Sigmoid colon (tissue), 7 donors: ENCODE measurements around the gene SPOCK1. TPM values are rescaled to one million over a fixed set of nuclear protein-coding genes. Genes with fewer than 3 reads are reported as not detected.
A peak's percentile ranks its signal among the peaks of the same experiment; 100 is the strongest.

Experiments used
- DNase-seq: peaks from one replicate; pipeline ENCODE4 v3.0.0-alpha.2; 2019
- H3K27ac ChIP-seq, 4 donors: fragments of 200-600 bp; sonication (generic); one replicate each; pipeline ENCODE4 v1.5.1; 2016 to 2019; ENCODE audit warnings: mild to moderate bottlenecking in 1 of 4
- H3K27me3 ChIP-seq, 3 donors: fragments of 200-600 bp; sonication (generic); one replicate each; pipeline ENCODE4 v1.5.1; 2019; ENCODE audit warnings: mild to moderate bottlenecking in 1 of 3
- H3K36me3 ChIP-seq, 4 donors: fragments of 200-600 bp; sonication (generic); one replicate each; pipeline ENCODE4 v1.5.1; 2016 to 2019
- H3K4me1 ChIP-seq, 4 donors: fragments of 200-600 bp; sonication (generic); one replicate each; pipeline ENCODE4 v1.5.1; 2017 to 2019
- H3K4me3 ChIP-seq, 4 donors: fragments of 200-600 bp; sonication (generic); one replicate each; pipeline ENCODE4 v1.5.1; 2017 to 2019; ENCODE audit warnings: mild to moderate bottlenecking in 2 of 4, moderate library complexity in 1 of 4
- H3K9me3 ChIP-seq, 4 donors: fragments of 200-600 bp in 3 of 4; sonication (generic) in 3 of 4; one replicate each; pipeline versions ENCODE4 v1.5.1 to v1.6.1; 2013 to 2019
- EP300 ChIP-seq, 4 donors: sonication (generic); formaldehyde crosslinking; IDR thresholded peaks; one replicate each; pipeline ENCODE4 v1.6.1; 2017; ENCODE audit warnings: antibody characterized with exemption in 4 of 4
- POLR2A ChIP-seq, 2 donors: fragments of 450-650 bp; IDR thresholded peaks; one replicate each; pipeline ENCODE4 v1.6.1; 2016; ENCODE audit warnings: antibody characterized with exemption in 2 of 2, mild to moderate bottlenecking in 2 of 2, moderate library complexity in 2 of 2
- POLR2AphosphoS5 ChIP-seq, 4 donors: sonication (generic); formaldehyde crosslinking; IDR thresholded peaks; one replicate each; pipeline ENCODE4 v1.6.1; 2017; ENCODE audit warnings: antibody characterized with exemption in 4 of 4
- WGBS, 2 donors: extraction: QIAGEN DNeasy Blood & Tissue Kit; methylation state at CpG; one replicate each; pipeline ENCODE4 v1.1.7; 2013; 5-methylcytosine and 5-hydroxymethylcytosine counted together
- intact Hi-C: fragments of 100-400 bp; cut with DNase I; formaldehyde crosslinking; loops from one replicate; pipeline ENCODE4 v1.15.1; 2023
- polyA plus RNA-seq, 3 donors: library from polyadenylated mRNA; stranded (reverse); fragments of 200-250 nt; gene quantifications; one replicate each; pipeline ENCODE4 v1.2.3, GENCODE V29; 2013
- total RNA-seq, 4 donors: library from RNA; depleted of rRNA; stranded (reverse); fragments of >200 nt; gene quantifications; one replicate each; pipeline ENCODE4 v1.1.0, GENCODE V29; 2016
- TF ChIP-seq, protein P1 (sequence below), 4 experiments: fragments of 450-650 bp in 3 of 4; fragments of 200-600 bp in 1 of 4; IDR thresholded peaks; one replicate each; pipeline ENCODE4 v1.5.1; 2016 to 2019; ENCODE audit warnings: antibody characterized with exemption in 4 of 4, mild to moderate bottlenecking in 3 of 4, moderate library complexity in 2 of 4
- donor health status: healthy with polysubstance abuse.
- donor health status: Bipolar disorder and iron deficiency.
- donor health status: healthy.

SPOCK1 gene
- total and polyA plus RNA-seq, 7 donors: 2.4 to 104 (median 33.4) TPM

DNA sequence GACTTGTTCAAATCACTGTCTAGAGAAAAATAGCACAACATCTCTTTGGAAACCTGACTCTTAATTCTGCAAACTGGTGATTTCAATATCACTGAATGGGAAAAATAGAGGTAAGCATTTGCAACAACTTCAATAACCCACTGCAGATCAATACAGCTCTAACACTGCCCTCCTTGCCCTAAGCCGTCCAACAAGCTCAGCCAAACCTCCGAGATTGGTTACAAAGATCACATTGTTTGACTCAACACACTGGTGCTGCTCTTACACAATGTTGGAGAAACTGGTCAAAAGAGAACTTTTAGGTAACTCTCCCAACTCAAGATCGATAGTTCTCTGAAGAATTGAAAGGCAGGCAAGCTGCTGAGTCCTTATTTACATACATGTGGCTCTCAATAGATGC, 150.4 kb downstream of the SPOCK1 start:
- no peak overlapping the region for H3K4me3 ChIP-seq
- TF ChIP-seq, protein P1, sequence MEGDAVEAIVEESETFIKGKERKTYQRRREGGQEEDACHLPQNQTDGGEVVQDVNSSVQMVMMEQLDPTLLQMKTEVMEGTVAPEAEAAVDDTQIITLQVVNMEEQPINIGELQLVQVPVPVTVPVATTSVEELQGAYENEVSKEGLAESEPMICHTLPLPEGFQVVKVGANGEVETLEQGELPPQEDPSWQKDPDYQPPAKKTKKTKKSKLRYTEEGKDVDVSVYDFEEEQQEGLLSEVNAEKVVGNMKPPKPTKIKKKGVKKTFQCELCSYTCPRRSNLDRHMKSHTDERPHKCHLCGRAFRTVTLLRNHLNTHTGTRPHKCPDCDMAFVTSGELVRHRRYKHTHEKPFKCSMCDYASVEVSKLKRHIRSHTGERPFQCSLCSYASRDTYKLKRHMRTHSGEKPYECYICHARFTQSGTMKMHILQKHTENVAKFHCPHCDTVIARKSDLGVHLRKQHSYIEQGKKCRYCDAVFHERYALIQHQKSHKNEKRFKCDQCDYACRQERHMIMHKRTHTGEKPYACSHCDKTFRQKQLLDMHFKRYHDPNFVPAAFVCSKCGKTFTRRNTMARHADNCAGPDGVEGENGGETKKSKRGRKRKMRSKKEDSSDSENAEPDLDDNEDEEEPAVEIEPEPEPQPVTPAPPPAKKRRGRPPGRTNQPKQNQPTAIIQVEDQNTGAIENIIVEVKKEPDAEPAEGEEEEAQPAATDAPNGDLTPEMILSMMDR (IDR thresholded peaks at IDR 0.05): no peak
- TF ChIP-seq EP300 (IDR thresholded peaks at IDR 0.05) (no peak), POLR2A (IDR thresholded peaks at IDR 0.05) (no peak), POLR2AphosphoS5 (IDR thresholded peaks at IDR 0.05) (no peak)
- WGBS, 2 donors: 60 to 70% methylated on average over 3 of the region's 3 CpGs
- no peak overlapping the region for H3K27ac ChIP-seq
- H3K27me3 ChIP-seq: no peaks in the 10 kb centered on the region
- no peaks in the 10 kb centered on the region for H3K36me3 ChIP-seq
- intact Hi-C loops: no loop called here
- no peak for DNase-seq
- no peaks in the 10 kb centered on the region for H3K9me3 ChIP-seq
- H3K4me1 ChIP-seq: peaks cover 0 to 25% (median 14%) of the 10 kb centered on the region in 4 donors

DNA sequence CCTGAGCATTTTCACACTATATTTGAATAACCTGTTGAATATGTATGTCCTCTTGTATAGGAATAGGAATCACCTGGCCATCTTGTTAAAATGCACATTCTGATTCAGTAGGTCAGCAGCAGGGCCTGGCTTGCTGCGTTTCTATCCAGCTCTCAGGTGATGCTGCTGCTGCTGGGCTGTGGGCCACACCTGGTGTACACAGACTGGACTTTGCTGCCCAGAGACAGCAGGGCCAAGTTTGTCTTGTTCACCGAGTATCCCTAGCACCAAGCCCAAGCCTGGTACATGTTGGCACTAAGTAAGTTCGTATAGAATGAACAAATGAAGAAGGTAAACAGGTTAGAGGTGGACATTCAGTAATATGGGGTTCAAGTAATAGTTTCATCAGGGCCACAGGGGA, 151.3 kb downstream of the SPOCK1 start:
- Histone ChIP-seq H3K4me1 (peaks cover 0 to 25% (median 14%) of the 10 kb centered on the region in 4 donors), H3K27me3 (no peaks in the 10 kb centered on the region), H3K9me3 (no peaks in the 10 kb centered on the region), H3K27ac (no peak overlapping the region), H3K36me3 (no peaks in the 10 kb centered on the region), H3K4me3 (no peak overlapping the region)
- DNase-seq: no peak
- WGBS, 2 donors: 69 to 90% methylated on average over 3 of the region's 3 CpGs
- TF ChIP-seq POLR2AphosphoS5 (IDR thresholded peaks at IDR 0.05) (no peak), POLR2A (IDR thresholded peaks at IDR 0.05) (no peak), EP300 (IDR thresholded peaks at IDR 0.05) (no peak)
- TF ChIP-seq, protein P1 (IDR thresholded peaks at IDR 0.05): no peak
- intact Hi-C loops: no loop called here

DNA sequence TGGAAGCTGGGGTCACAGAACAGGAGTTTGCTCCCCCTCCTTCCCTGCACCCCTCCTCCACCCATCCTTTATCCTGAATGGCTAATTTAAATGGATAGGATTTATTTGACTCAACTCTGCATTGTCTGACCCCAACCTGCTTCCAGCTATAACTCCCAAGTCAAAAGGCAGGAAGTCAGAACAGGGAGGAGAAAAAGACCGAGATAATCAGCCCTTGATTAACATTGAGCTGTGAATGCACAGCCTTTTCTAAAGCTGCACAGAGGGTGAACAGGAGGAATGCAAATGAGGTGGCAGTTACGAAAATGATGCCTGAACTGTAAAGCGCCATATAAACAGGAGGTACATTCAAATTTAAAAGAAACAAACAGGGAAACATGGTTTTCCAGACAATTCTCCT, 152.8 kb downstream of the SPOCK1 start:
- Histone ChIP-seq H3K27me3 (no peaks in the 10 kb centered on the region), H3K9me3 (no peaks in the 10 kb centered on the region), H3K36me3 (no peaks in the 10 kb centered on the region), H3K4me1 (peaks cover 0 to 13% (median 9%) of the 10 kb centered on the region in 4 donors), H3K4me3 (no peak overlapping the region), H3K27ac (no peak overlapping the region)
- intact Hi-C loops: no loop called here
- no peak for TF ChIP-seq EP300 (IDR thresholded peaks at IDR 0.05)
- no peak for TF ChIP-seq POLR2A (IDR thresholded peaks at IDR 0.05)
- TF ChIP-seq, protein P1 (IDR thresholded peaks at IDR 0.05): no peak
- no peak for TF ChIP-seq POLR2AphosphoS5 (IDR thresholded peaks at IDR 0.05)
- WGBS, 2 donors: 73 to 82% methylated on average over 3 of the region's 3 CpGs
- no peak for DNase-seq

DNA sequence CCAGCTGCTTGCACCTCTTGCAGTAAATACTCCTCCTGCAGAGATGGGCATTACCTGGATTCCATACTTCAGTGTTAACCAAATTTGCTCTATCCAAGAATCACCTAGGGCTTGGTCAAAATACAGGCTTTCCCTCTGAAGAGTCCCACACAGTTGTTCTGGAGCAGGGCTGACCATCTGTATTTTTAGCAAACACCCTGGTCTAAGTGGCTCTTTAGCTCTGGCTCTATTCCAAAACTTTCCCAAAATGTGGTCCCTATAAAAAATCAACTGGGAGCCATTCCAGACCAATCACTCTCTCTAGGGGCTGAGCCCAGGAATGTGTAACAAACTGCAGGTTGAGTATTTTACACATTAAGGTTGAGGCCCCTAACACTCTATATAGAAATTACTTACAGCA, 153.7 kb downstream of the SPOCK1 start:
- TF ChIP-seq, protein P1 (IDR thresholded peaks at IDR 0.05): no peak
- TF ChIP-seq POLR2A (IDR thresholded peaks at IDR 0.05): no peak
- no peak for TF ChIP-seq EP300 (IDR thresholded peaks at IDR 0.05)
- no peak for TF ChIP-seq POLR2AphosphoS5 (IDR thresholded peaks at IDR 0.05)
- intact Hi-C loops: loop anchor here (1.0 to 2.0 kb wide), 2 partner anchors 25 to 153 kb away; no protein-coding TSS in a partner anchor
- H3K4me1 ChIP-seq: peaks cover 0 to 13% (median 9%) of the 10 kb centered on the region in 4 donors
- H3K4me3 ChIP-seq: no peak overlapping the region
- DNase-seq: no peak
- H3K27me3 ChIP-seq: no peaks in the 10 kb centered on the region
- no peaks in the 10 kb centered on the region for H3K36me3 ChIP-seq
- no peaks in the 10 kb centered on the region for H3K9me3 ChIP-seq
- H3K27ac ChIP-seq: no peak overlapping the region

DNA sequence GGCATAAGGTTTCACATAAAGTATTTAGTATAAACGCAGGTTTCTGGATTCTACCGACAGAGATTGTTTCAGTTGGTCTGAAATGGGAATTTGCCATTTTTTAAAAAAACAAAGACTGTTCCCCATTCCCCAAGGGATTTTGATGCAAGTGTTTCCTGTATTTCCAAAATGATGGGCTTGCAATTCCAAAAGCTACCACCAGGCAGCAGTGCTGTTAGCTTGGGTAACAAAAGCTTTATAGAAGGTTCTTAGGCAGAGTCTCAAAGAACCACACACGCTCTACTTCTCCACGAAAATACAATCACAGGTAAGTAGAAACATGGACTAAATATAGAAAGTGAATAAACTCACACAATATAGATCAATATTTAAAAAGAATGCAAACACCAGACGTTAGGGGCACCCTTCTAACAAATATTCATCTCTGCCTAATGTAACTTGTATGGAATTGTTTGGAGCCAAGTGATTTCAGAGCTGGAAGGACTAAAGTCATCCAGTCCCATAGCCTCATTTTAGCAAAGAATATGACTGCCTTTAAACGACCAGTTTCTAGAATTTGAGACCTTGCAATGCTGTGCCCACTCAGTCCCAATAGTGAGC, 154.3 kb downstream of the SPOCK1 start:
- no peaks in the 10 kb centered on the region for H3K36me3 ChIP-seq
- H3K27ac ChIP-seq: no peak overlapping the region
- no peak for TF ChIP-seq EP300 (IDR thresholded peaks at IDR 0.05)
- TF ChIP-seq, protein P1 (IDR thresholded peaks at IDR 0.05): peak; percentile 63 to 89 (median 82)
- 25 to 27% methylated on average over 6 of the region's 6 CpGs for WGBS, 2 donors
- intact Hi-C loops: loop anchor here (1.0 to 2.0 kb wide), 2 partner anchors 24 to 153 kb away; no protein-coding TSS in a partner anchor
- no peaks in the 10 kb centered on the region for H3K9me3 ChIP-seq
- H3K4me1 ChIP-seq: peaks cover 0 to 13% (median 9%) of the 10 kb centered on the region in 4 donors
- peak; percentile 70 for DNase-seq
- no peaks in the 10 kb centered on the region for H3K27me3 ChIP-seq
- H3K4me3 ChIP-seq: no peak overlapping the region
